HEK293 (cell line): Measurements from ENCODE around the gene MYADML2.

Experiments
- CTCF ChIA-PET: fragments of 350-600 bp; formaldehyde crosslinking; extraction: SDS; loops from one replicate; lab custom pipeline; 2021; ENCODE audit warnings: antibody characterized with exemption; lab: Yijun Ruan, JAX
- POLR2A ChIA-PET: fragments of 300-600 bp; formaldehyde crosslinking; extraction: SDS; loops from one replicate; lab custom pipeline; 2020; ENCODE audit warnings: antibody characterized with exemption, inconsistent platforms; lab: Yijun Ruan, JAX
- H3K27ac ChIP-seq: fragments of 200-500 bp; sonication (Bioruptor generic); 2 replicates; pipeline ENCODE4 v1.5.1; 2014; ENCODE audit warnings: low read depth, low read length, control low read depth, inconsistent platforms; ENCODE audit errors: extremely low read depth
- H3K36me3 ChIP-seq, 2 experiments: fragments of 200-500 bp in 1 of 2; sonication (Bioruptor generic) in 1 of 2; 1 replicate in 1 of 2; 2 replicates in 1 of 2; pipeline ENCODE4 v1.5.1; 2014 to 2017; ENCODE audit warnings: inconsistent platforms in 2 of 2, low read length in 2 of 2; ENCODE audit not compliant: control insufficient read depth in 2 of 2, insufficient read depth in 1 of 2
- H3K4me1 ChIP-seq: fragments of 200-500 bp; sonication (Bioruptor generic); 2 replicates; pipeline ENCODE4 v1.5.1; 2014; ENCODE audit warnings: mild to moderate bottlenecking, low read length, inconsistent platforms; ENCODE audit not compliant: control insufficient read depth, insufficient read depth
- H3K4me3 ChIP-seq: 2 replicates; pipeline ENCODE4 v1.5.1; 2011; ENCODE audit warnings: low read depth, mild to moderate bottlenecking, control low read depth, low read length, moderate library complexity
- H3K9me3 ChIP-seq: fragments of 200-500 bp; sonication (Bioruptor generic); 2 replicates; pipeline ENCODE4 v1.5.1; 2014; ENCODE audit warnings: low read depth, low read length, inconsistent platforms; ENCODE audit not compliant: control insufficient read depth, insufficient read depth
- KLF8 ChIP-seq: fragments of 450-650 bp; formaldehyde crosslinking; IDR thresholded peaks from 2 replicates; pipeline ENCODE4 v1.5.1; 2016; ENCODE audit warnings: missing biosample characterization, missing genetic modification characterization
- SCRT2 ChIP-seq: fragments of 450-650 bp; formaldehyde crosslinking; IDR thresholded peaks from 2 replicates; pipeline ENCODE4 v1.5.1; 2016; ENCODE audit warnings: missing biosample characterization, missing genetic modification characterization
- ZBTB8A ChIP-seq: fragments of 450-650 bp; formaldehyde crosslinking; IDR thresholded peaks from 2 replicates; pipeline ENCODE4 v1.5.1; 2016; ENCODE audit warnings: missing biosample characterization, missing genetic modification characterization
- ZNF114 ChIP-seq: fragments of 450-650 bp; formaldehyde crosslinking; IDR thresholded peaks from 2 replicates; pipeline ENCODE4 v1.5.0; 2017; ENCODE audit warnings: missing biosample characterization, missing genetic modification characterization
- ZNF155 ChIP-seq: fragments of 450-650 bp; formaldehyde crosslinking; IDR thresholded peaks from 2 replicates; pipeline ENCODE4 v1.5.1; 2016; ENCODE audit warnings: missing biosample characterization, missing genetic modification characterization
- ZNF350 ChIP-seq: fragments of 450-650 bp; formaldehyde crosslinking; IDR thresholded peaks from 2 replicates; pipeline ENCODE4 v1.5.0; 2017; ENCODE audit warnings: missing biosample characterization, mild to moderate bottlenecking, missing genetic modification characterization
- ZNF600 ChIP-seq: fragments of 450-650 bp; formaldehyde crosslinking; IDR thresholded peaks from 2 replicates; pipeline ENCODE4 v1.5.1; 2016; ENCODE audit warnings: missing biosample characterization, missing genetic modification characterization
- ZNF707 ChIP-seq: fragments of 450-650 bp; formaldehyde crosslinking; IDR thresholded peaks from 2 replicates; pipeline ENCODE4 v1.5.1; 2016; ENCODE audit warnings: missing biosample characterization, missing genetic modification characterization
- TF ChIP-seq, protein P1 (sequence below): fragments of 450-650 bp; formaldehyde crosslinking; conservative IDR thresholded peaks from 2 replicates; pipeline ENCODE4 v1.5.1; 2016; ENCODE audit warnings: low read depth, missing biosample characterization, missing genetic modification characterization
- TF ChIP-seq, protein P2 (sequence below): fragments of 450-650 bp; formaldehyde crosslinking; IDR thresholded peaks from 2 replicates; pipeline ENCODE4 v1.5.1; 2016; ENCODE audit warnings: missing biosample characterization, missing genetic modification characterization
- TF ChIP-seq, protein P3 (sequence below): sonication (generic); formaldehyde crosslinking; IDR thresholded peaks from 2 replicates; pipeline ENCODE4 v1.8.1; 2022; ENCODE audit warnings: mild to moderate bottlenecking, moderate library complexity, missing genetic modification reagents
- TF ChIP-seq, protein P4 (sequence below): fragments of 450-650 bp; formaldehyde crosslinking; IDR thresholded peaks from 2 replicates; pipeline ENCODE4 v1.5.1; 2016; ENCODE audit warnings: missing biosample characterization, missing genetic modification characterization
- TF ChIP-seq, protein P5 (sequence below): fragments of 450-650 bp; formaldehyde crosslinking; IDR thresholded peaks from 2 replicates; pipeline ENCODE4 v1.5.1; 2017; ENCODE audit warnings: missing biosample characterization, mild to moderate bottlenecking, missing genetic modification characterization, moderate library complexity

The MYADML2 gene

DNA sequence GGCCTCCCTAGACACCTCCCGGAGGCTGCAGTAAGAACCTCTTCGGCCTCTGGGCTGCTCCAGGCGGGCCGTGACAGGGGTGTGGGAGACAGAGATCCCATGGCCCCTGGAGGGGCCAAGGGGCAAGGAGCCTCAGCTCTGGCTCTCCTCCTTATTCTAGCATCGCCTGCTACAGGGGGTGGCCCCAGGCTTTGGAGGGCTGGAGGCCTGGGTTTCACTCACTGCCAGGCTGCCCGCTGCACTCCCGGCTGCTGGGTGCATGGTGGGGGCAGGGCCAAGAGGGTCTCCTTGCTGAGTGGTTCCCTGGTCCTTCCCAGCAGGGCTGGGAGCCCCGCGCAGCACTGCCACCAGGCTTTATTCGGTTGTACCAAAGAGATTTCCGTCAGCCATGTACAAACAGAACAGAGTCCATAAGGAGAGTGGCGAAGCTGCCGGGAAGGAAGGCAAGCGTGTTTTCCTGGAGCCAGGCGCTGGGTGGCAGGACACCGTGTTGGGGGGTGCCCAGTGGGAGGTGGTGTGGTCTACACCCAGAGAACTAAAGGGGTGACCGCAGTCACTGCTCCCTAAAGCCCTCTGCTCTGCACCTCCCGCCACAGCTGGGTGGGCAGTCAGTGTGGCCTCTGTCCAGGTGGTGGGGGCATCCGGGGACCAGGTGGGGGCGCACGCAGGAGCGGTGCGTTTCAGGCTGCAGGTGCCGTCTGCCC, 43.0 kb downstream of the MYADML2 start:
- Histone ChIP-seq H3K9me3 (no peaks in the 10 kb centered on the region), H3K4me1 (no peaks in the 10 kb centered on the region), H3K36me3 (peaks cover 0 to 73% of the 10 kb centered on the region in 2 experiments; a peak in 1 of 3 replicates), H3K4me3 (no peak overlapping the region), H3K27ac (no peak overlapping the region)
- no peak for TF ChIP-seq KLF8
- no peak for TF ChIP-seq ZNF350 (tag by site-specific recombination)
- TF ChIP-seq, protein P1, sequence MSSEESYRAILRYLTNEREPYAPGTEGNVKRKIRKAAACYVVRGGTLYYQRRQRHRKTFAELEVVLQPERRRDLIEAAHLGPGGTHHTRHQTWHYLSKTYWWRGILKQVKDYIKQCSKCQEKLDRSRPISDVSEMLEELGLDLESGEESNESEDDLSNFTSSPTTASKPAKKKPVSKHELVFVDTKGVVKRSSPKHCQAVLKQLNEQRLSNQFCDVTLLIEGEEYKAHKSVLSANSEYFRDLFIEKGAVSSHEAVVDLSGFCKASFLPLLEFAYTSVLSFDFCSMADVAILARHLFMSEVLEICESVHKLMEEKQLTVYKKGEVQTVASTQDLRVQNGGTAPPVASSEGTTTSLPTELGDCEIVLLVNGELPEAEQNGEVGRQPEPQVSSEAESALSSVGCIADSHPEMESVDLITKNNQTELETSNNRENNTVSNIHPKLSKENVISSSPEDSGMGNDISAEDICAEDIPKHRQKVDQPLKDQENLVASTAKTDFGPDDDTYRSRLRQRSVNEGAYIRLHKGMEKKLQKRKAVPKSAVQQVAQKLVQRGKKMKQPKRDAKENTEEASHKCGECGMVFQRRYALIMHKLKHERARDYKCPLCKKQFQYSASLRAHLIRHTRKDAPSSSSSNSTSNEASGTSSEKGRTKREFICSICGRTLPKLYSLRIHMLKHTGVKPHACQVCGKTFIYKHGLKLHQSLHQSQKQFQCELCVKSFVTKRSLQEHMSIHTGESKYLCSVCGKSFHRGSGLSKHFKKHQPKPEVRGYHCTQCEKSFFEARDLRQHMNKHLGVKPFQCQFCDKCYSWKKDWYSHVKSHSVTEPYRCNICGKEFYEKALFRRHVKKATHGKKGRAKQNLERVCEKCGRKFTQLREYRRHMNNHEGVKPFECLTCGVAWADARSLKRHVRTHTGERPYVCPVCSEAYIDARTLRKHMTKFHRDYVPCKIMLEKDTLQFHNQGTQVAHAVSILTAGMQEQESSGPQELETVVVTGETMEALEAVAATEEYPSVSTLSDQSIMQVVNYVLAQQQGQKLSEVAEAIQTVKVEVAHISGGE (tag by site-specific recombination) = no peak
- no peak for TF ChIP-seq ZNF114 (tag by site-specific recombination)
- TF ChIP-seq ZNF707 (tag by site-specific recombination) = no peak
- no peak for TF ChIP-seq ZNF155 (tag by site-specific recombination)
- POLR2A ChIA-PET = interaction anchor here (0.6 kb wide), 2 partner anchors 21 to 310 kb away, joined by 3 to 4 read pairs; no protein-coding TSS in a partner anchor
- CTCF ChIA-PET = no interaction called here

DNA sequence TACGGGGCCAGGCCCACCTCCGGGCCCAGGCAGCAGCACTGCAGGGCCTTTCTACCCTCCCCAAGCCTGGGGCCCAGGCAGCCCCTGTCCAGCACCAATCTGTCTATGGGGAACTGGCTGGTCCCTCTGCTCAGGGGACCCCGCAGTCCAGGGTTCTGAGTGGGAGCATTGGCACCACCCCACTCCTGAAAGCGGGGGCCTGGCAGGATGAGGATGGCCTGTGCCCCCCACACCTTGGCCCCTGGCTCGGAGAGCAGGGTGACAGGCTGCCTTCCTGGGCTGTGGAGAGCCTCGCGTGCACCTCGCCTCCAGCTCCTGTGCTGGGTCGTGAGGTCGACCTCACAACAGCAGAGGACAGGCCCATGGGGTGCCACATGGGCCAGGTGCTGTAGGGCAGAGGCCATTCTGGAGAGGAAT, 43.6 kb downstream of the MYADML2 start:
- CTCF ChIA-PET = no interaction called here
- Histone ChIP-seq H3K36me3 (peaks cover under 1 to 75% of the 10 kb centered on the region in 2 experiments; a peak in 1 of 3 replicates), H3K4me3 (no peak overlapping the region), H3K27ac (no peak overlapping the region), H3K9me3 (no peaks in the 10 kb centered on the region), H3K4me1 (no peaks in the 10 kb centered on the region)
- POLR2A ChIA-PET = interaction anchor here (0.6 to 1.1 kb wide), 2 partner anchors 21 to 23 kb away, joined by 3 to 4 read pairs; no protein-coding TSS in a partner anchor
- TF ChIP-seq, protein P2, sequence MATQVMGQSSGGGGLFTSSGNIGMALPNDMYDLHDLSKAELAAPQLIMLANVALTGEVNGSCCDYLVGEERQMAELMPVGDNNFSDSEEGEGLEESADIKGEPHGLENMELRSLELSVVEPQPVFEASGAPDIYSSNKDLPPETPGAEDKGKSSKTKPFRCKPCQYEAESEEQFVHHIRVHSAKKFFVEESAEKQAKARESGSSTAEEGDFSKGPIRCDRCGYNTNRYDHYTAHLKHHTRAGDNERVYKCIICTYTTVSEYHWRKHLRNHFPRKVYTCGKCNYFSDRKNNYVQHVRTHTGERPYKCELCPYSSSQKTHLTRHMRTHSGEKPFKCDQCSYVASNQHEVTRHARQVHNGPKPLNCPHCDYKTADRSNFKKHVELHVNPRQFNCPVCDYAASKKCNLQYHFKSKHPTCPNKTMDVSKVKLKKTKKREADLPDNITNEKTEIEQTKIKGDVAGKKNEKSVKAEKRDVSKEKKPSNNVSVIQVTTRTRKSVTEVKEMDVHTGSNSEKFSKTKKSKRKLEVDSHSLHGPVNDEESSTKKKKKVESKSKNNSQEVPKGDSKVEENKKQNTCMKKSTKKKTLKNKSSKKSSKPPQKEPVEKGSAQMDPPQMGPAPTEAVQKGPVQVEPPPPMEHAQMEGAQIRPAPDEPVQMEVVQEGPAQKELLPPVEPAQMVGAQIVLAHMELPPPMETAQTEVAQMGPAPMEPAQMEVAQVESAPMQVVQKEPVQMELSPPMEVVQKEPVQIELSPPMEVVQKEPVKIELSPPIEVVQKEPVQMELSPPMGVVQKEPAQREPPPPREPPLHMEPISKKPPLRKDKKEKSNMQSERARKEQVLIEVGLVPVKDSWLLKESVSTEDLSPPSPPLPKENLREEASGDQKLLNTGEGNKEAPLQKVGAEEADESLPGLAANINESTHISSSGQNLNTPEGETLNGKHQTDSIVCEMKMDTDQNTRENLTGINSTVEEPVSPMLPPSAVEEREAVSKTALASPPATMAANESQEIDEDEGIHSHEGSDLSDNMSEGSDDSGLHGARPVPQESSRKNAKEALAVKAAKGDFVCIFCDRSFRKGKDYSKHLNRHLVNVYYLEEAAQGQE (tag by site-specific recombination) = peak; percentile 67
- TF ChIP-seq ZBTB8A (tag by site-specific recombination) = no peak

DNA sequence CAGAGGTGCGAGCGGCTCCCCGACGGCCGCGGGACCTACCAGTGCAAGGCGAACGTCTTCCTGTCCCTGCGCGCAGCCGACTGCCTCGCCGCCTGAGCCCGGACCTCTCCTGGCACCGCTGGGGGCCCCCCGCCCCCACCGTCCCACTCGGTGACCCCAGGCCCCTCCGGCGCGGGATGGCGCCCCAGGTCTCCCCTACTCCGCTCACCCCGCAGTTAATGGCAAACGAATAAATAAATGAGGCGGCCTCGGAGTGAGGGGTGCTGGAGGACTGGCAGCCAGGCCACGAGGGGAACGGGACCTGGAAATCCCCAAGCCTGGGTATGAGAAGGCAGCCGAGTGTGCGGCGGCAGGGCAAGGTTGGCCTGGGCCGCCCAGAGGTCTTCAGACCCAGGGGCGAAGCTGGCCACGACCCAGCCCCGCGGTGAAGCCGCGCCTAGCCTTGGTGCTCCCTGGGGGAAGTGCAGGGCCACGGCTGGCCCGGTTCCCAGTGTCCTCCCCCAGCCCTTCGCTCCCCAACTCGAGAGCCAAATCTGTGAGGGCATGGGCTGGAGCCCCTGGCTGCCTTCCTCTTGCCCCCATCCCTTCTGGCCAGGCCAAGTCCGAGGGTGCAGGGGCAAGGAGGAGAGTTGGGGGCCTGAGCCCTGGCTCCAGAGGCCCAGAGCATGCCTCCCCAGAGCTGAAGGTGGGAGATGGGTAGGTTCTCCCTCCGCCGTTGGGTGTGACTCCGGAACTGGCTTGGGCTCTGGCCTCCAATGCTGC, 44.2 kb downstream of the MYADML2 start:
- CTCF ChIA-PET = no interaction called here
- H3K9me3 ChIP-seq = no peaks in the 10 kb centered on the region
- H3K4me3 ChIP-seq = no peak overlapping the region
- POLR2A ChIA-PET = interaction anchor here (1.1 to 2.2 kb wide), 2 partner anchors 23 to 120 kb away, joined by 3 to 6 read pairs; partner anchors contain the start of genes CENPX and LRRC45
- 0 out of 2 replicates have a peak, but pooled peaks cover 4% of the 10 kb centered on the region for H3K4me1 ChIP-seq
- H3K36me3 ChIP-seq = peaks cover 6 to 75% of the 10 kb centered on the region in 2 experiments
- H3K27ac ChIP-seq = no peak overlapping the region
- TF ChIP-seq, protein P3, sequence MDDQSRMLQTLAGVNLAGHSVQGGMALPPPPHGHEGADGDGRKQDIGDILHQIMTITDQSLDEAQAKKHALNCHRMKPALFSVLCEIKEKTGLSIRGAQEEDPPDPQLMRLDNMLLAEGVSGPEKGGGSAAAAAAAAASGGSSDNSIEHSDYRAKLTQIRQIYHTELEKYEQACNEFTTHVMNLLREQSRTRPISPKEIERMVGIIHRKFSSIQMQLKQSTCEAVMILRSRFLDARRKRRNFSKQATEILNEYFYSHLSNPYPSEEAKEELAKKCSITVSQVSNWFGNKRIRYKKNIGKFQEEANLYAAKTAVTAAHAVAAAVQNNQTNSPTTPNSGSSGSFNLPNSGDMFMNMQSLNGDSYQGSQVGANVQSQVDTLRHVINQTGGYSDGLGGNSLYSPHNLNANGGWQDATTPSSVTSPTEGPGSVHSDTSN (CRISPR knock-in tag) = 0 out of 2 replicates have a peak, but pooled peaks have one; percentile 28
- TF ChIP-seq ZNF600 (tag by site-specific recombination) = 0 out of 2 replicates have a peak, but pooled peaks have one; percentile 35
- TF ChIP-seq, protein P4, sequence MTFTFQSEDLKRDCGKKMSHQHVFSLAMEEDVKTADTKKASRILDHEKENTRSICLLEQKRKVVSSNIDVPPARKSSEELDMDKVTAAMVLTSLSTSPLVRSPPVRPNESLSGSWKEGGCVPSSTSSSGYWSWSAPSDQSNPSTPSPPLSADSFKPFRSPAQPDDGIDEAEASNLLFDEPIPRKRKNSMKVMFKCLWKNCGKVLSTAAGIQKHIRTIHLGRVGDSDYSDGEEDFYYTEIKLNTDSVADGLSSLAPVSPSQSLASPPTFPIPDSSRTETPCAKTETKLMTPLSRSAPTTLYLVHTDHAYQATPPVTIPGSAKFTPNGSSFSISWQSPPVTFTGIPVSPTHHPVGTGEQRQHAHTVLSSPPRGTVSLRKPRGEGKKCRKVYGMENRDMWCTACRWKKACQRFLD (tag by site-specific recombination) = no peak
- TF ChIP-seq, protein P5, sequence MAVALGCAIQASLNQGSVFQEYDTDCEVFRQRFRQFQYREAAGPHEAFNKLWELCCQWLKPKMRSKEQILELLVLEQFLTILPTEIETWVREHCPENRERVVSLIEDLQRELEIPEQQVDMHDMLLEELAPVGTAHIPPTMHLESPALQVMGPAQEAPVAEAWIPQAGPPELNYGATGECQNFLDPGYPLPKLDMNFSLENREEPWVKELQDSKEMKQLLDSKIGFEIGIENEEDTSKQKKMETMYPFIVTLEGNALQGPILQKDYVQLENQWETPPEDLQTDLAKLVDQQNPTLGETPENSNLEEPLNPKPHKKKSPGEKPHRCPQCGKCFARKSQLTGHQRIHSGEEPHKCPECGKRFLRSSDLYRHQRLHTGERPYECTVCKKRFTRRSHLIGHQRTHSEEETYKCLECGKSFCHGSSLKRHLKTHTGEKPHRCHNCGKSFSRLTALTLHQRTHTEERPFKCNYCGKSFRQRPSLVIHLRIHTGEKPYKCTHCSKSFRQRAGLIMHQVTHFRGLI (tag by site-specific recombination) = peak; percentile 60; the same call in 1 of the 2 replicates
- TF ChIP-seq SCRT2 (tag by site-specific recombination) = no peak
